C4-2B (cell line): ENCODE measurements around the gene FHIT.

ENCODE experiments used
- CTCF ChIP-seq: fragments of 450-650 bp; conservative IDR thresholded peaks from 2 replicates; pipeline ENCODE4 v1.5.1; 2017; ENCODE audit warnings: mild to moderate bottlenecking
- ZFX ChIP-seq: fragments of 450-650 bp; IDR thresholded peaks from 2 replicates; pipeline ENCODE4 v1.6.1; 2017

GRCh38 chr3:59877263-59878037, 1373.8 kb downstream of the FHIT start:
- no peak for TF ChIP-seq CTCF
- TF ChIP-seq ZFX, result no peak
